Caco-2 (cell line): Measurements from ENCODE around the gene GABBR1. TPM values are rescaled to one million over a fixed set of nuclear protein-coding genes. Genes with fewer than 3 reads are reported as not detected.

ENCODE experiments used
- BruUV-seq: library from RNA; stranded (reverse); fragments of 400-500 nt; replicated peaks from 2 replicates; lab custom pipeline; 2021; lab: Mats Ljungman, UMichigan
- CTCF ChIA-PET: fragments of 300-600 bp; sonication (Branson Sonifier 250); formaldehyde crosslinking; loops from one replicate; lab custom pipeline; 2022; ENCODE audit warnings: antibody characterized with exemption; lab: Charles Lee
- POLR2A ChIA-PET: fragments of 300-600 bp; sonication (Branson Sonifier 250); formaldehyde crosslinking; loops from one replicate; lab custom pipeline; 2022; ENCODE audit warnings: antibody characterized with exemption; lab: Charles Lee
- DNase-seq, 2 experiments: peaks; one replicate each; pipeline versions ENCODE4 v3.0.0 to v3.0.0-alpha.2; 2020 to 2022
- H3K27me3 ChIP-seq: replicated peaks from 2 replicates; pipeline ENCODE4 v1.6.0; 2011; ENCODE audit warnings: low read length; ENCODE audit not compliant: control insufficient read depth, insufficient read depth
- H3K36me3 ChIP-seq: 2 replicates; pipeline ENCODE4 v1.5.1; 2011; ENCODE audit warnings: low read length; ENCODE audit not compliant: control insufficient read depth, insufficient read depth
- H3K4me1 ChIP-seq: fragments of 250-450 bp; sonication (Bioruptor Pico); 2 replicates; pipeline ENCODE4 v1.5.1; 2020; ENCODE audit warnings: mild to moderate bottlenecking
- H3K4me3 ChIP-seq: 2 replicates; pipeline ENCODE4 v1.5.1; 2011; ENCODE audit warnings: low read depth, mild to moderate bottlenecking, control low read depth, low read length
- H3K9me3 ChIP-seq: fragments of 250-450 bp; sonication (Bioruptor Pico); 2 replicates; pipeline ENCODE4 v1.5.1; 2020; ENCODE audit warnings: mild to moderate bottlenecking, moderate library complexity
- H3K27ac Mint-ChIP-seq: one replicate; pipeline ENCODE4 v1.8.0; 2022; ENCODE audit warnings: mixed read lengths; ENCODE audit not compliant: unreplicated experiment
- H3K27me3 Mint-ChIP-seq: one replicate; pipeline ENCODE4 v1.8.0; 2022; ENCODE audit warnings: mixed read lengths; ENCODE audit not compliant: insufficient read depth, unreplicated experiment
- H3K36me3 Mint-ChIP-seq: one replicate; pipeline ENCODE4 v1.8.0; 2022; ENCODE audit warnings: mild to moderate bottlenecking, mixed read lengths; ENCODE audit not compliant: insufficient read depth, unreplicated experiment
- H3K4me1 Mint-ChIP-seq: one replicate; pipeline ENCODE4 v1.8.0; 2022; ENCODE audit warnings: low read depth, mixed read lengths; ENCODE audit not compliant: unreplicated experiment
- H3K4me3 Mint-ChIP-seq: one replicate; pipeline ENCODE4 v1.8.0; 2022; ENCODE audit warnings: mild to moderate bottlenecking, moderate library complexity, mixed read lengths; ENCODE audit not compliant: unreplicated experiment
- H3K9me3 Mint-ChIP-seq: one replicate; pipeline ENCODE4 v1.8.0; 2022; ENCODE audit warnings: mixed read lengths; ENCODE audit not compliant: unreplicated experiment
- CTCF ChIP-seq, 2 experiments: fragments of 200-600 bp in 1 of 2; IDR thresholded peaks; 1 replicate in 1 of 2; 2 replicates in 1 of 2; pipeline versions ENCODE4 v1.5.1 to v1.8.0; 2011 to 2022; ENCODE audit warnings: antibody characterized with exemption in 1 of 2, control low read depth in 1 of 2, inconsistent platforms in 1 of 2, low read depth in 1 of 2, low read length in 1 of 2, mild to moderate bottlenecking in 1 of 2, moderate library complexity in 1 of 2; ENCODE audit not compliant: insufficient read depth in 1 of 2, severe bottlenecking in 1 of 2, unreplicated experiment in 1 of 2
- intact Hi-C: fragments of 100-400 bp; cut with micrococcal nuclease; formaldehyde crosslinking; loops from one replicate; pipeline ENCODE4 v1.10.0; 2022; ENCODE audit not compliant: unreplicated experiment
- total RNA-seq: library from RNA; stranded (reverse); gene quantifications from 2 replicates; pipeline ENCODE4 v1.2.3, GENCODE V29; 2022

GABBR1 gene
- total RNA-seq, 1 experiment from 2014 or later: 3.3 TPM

GRCh38 chr6:29661071-29661470, 28.1 kb upstream of the GABBR1 start:
- ChIA-PET POLR2A (no interaction called here), CTCF (interaction anchor here (1.0 to 1.2 kb wide), 2 partner anchors 7 to 12 kb away, joined by 4 to 8 read pairs; no protein-coding TSS in a partner anchor)
- no TSS peak for BruUV-seq
- peaks cover 4% of the 10 kb centered on the region for H3K27me3 Mint-ChIP-seq
- H3K27ac Mint-ChIP-seq: no peak overlapping the region
- DNase-seq: no peak
- H3K9me3 ChIP-seq: no peaks in the 10 kb centered on the region
- H3K4me3 ChIP-seq: no peak overlapping the region
- intact Hi-C loops: no loop called here
- no peaks in the 10 kb centered on the region for H3K4me1 ChIP-seq
- H3K36me3 Mint-ChIP-seq: no peaks in the 10 kb centered on the region
- TF ChIP-seq CTCF (IDR thresholded peaks at IDR 0.05; ENCODE audit: insufficient read depth in 1 of 2, low read depth in 1 of 2, low read length in 1 of 2, severe bottlenecking in 1 of 2, unreplicated experiment in 1 of 2): no peak
- no peaks in the 10 kb centered on the region for H3K4me1 Mint-ChIP-seq
- no peaks in the 10 kb centered on the region for H3K36me3 ChIP-seq
- H3K9me3 Mint-ChIP-seq: no peaks in the 10 kb centered on the region
- H3K4me3 Mint-ChIP-seq: no peak overlapping the region
- no peaks in the 10 kb centered on the region for H3K27me3 ChIP-seq

GRCh38 chr6:29656798-29657197, 23.8 kb upstream of the GABBR1 start, which contains the start of gene MOG:
MOG (plus strand) TSS chr6:29657092; CDS start chr6:29657210, 118 bp downstream.
- ChIA-PET CTCF (interaction anchor here (0.7 kb wide), 1 partner anchor 39 kb away, joined by 7 read pairs; no protein-coding TSS in a partner anchor), POLR2A (interaction anchor here (0.6 kb wide), 1 partner anchor 37 kb away, joined by 3 read pairs; no protein-coding TSS in a partner anchor)
- H3K36me3 ChIP-seq: no peaks in the 10 kb centered on the region
- no peaks in the 10 kb centered on the region for H3K9me3 Mint-ChIP-seq
- no peaks in the 10 kb centered on the region for H3K4me1 Mint-ChIP-seq
- TF ChIP-seq CTCF (IDR thresholded peaks at IDR 0.05; ENCODE audit: insufficient read depth in 1 of 2, low read depth in 1 of 2, low read length in 1 of 2, severe bottlenecking in 1 of 2, unreplicated experiment in 1 of 2): no peak
- no peaks in the 10 kb centered on the region for H3K36me3 Mint-ChIP-seq
- peaks cover 4% of the 10 kb centered on the region for H3K27me3 Mint-ChIP-seq
- no peak within 1 kb of the TSS for H3K4me3 ChIP-seq
- no peaks in the 10 kb centered on the region for H3K9me3 ChIP-seq
- intact Hi-C loops: no loop called here
- no peak within 1 kb of the TSS for H3K27ac Mint-ChIP-seq
- H3K4me3 Mint-ChIP-seq: no peak within 1 kb of the TSS
- H3K27me3 ChIP-seq: no peaks in the 10 kb centered on the region
- BruUV-seq: no TSS peak
- no peak for DNase-seq
- H3K4me1 ChIP-seq: no peaks in the 10 kb centered on the region

GRCh38 chr6:29656157-29656556, 23.2 kb upstream of the GABBR1 start:
- Mint-ChIP-seq H3K27ac (no peak overlapping the region), H3K36me3 (no peaks in the 10 kb centered on the region), H3K4me1 (no peaks in the 10 kb centered on the region), H3K9me3 (no peaks in the 10 kb centered on the region), H3K4me3 (no peak overlapping the region), H3K27me3 (peaks cover 4% of the 10 kb centered on the region)
- TF ChIP-seq CTCF (IDR thresholded peaks at IDR 0.05; ENCODE audit: insufficient read depth in 1 of 2, low read depth in 1 of 2, low read length in 1 of 2, severe bottlenecking in 1 of 2, unreplicated experiment in 1 of 2): no peak
- Histone ChIP-seq H3K36me3 (no peaks in the 10 kb centered on the region), H3K9me3 (no peaks in the 10 kb centered on the region), H3K4me1 (no peaks in the 10 kb centered on the region), H3K27me3 (no peaks in the 10 kb centered on the region), H3K4me3 (no peak overlapping the region)
- CTCF ChIA-PET: interaction anchor here (0.7 kb wide), 1 partner anchor 40 kb away, joined by 7 read pairs; no protein-coding TSS in a partner anchor
- POLR2A ChIA-PET: no interaction called here
- BruUV-seq: no TSS peak
- intact Hi-C loops: no loop called here
- DNase-seq: no peak
